ENCODE results near the gene CD81.

GRCh38 chr11:2443881-2444820 is 67.0 kb downstream of the CD81 start, which contains the start of gene TRPM5:
- TF ChIP-seq EP300 (IDR thresholded peaks at IDR 0.05) = no peak
- no peak for TF ChIP-seq CTCF (IDR thresholded peaks at IDR 0.05)
- TF ChIP-seq POLR2A (IDR thresholded peaks at IDR 0.05; ENCODE audit: low read depth) = no peak
- no peak for TF ChIP-seq POLR2AphosphoS5 (IDR thresholded peaks at IDR 0.05)

All from esophagus muscularis mucosa (tissue), 4 donors.